GM18505 (cell line): ENCODE data around the gene CELSR1.
"Not testable (repeated sequence)": the region's sequence is repeated elsewhere in the genome, so short reads cannot be mapped to it uniquely, and the experiment has no call there.

Experiments
- ATAC-seq: cut with Tn5 transposase; IDR thresholded peaks from one replicate; pipeline ENCODE4 v1.9.1; 2021; ENCODE audit not compliant: unreplicated experiment
- POLR2A ChIP-seq: IDR thresholded peaks from 4 replicates; pipeline ENCODE4 v1.6.1; 2011; ENCODE audit warnings: borderline replicate concordance; ENCODE audit not compliant: insufficient read depth, insufficient read length; ENCODE audit errors: extremely low read depth

CELSR1 gene

GRCh38 chr22:46526244-46526839 lies 11.1 kb downstream of the CELSR1 start:
- no peak for ATAC-seq
- TF ChIP-seq POLR2A = no peak

GRCh38 chr22:46525389-46526243 lies 11.8 kb downstream of the CELSR1 start:
- TF ChIP-seq POLR2A = no peak
- no peak for ATAC-seq

GRCh38 chr22:46524203-46524740 lies 13.1 kb downstream of the CELSR1 start:
- no peak for TF ChIP-seq POLR2A

GRCh38 chr22:46522797-46523196 lies 14.6 kb downstream of the CELSR1 start:
- no peak for TF ChIP-seq POLR2A
- ATAC-seq = no peak

More at GRCh38 chr22:46524203-46524740, 13.1 kb downstream of the CELSR1 start:
- ATAC-seq = no peak

- no peak for TF ChIP-seq POLR2A
- no peak for ATAC-seq
Measured at GRCh38 chr22:46521994-46522393, 15.4 kb downstream of the CELSR1 start.

- TF ChIP-seq POLR2A = no peak
- ATAC-seq = no peak
Measured at GRCh38 chr22:46520880-46521279, 16.5 kb downstream of the CELSR1 start.

- TF ChIP-seq POLR2A = no peak
- ATAC-seq = no peak
Measured at GRCh38 chr22:46519377-46519776, 18.0 kb downstream of the CELSR1 start.

- no peak for ATAC-seq
- no peak for TF ChIP-seq POLR2A
Measured at GRCh38 chr22:46518542-46519325, 18.7 kb downstream of the CELSR1 start.

GRCh38 chr22:46518038-46518437 lies 19.4 kb downstream of the CELSR1 start:
- no peak for ATAC-seq
- no peak for TF ChIP-seq POLR2A

GRCh38 chr22:46517255-46517761 lies 20.1 kb downstream of the CELSR1 start:
- TF ChIP-seq POLR2A = no peak
- no peak for ATAC-seq

GRCh38 chr22:46516638-46517037 lies 20.8 kb downstream of the CELSR1 start:
- TF ChIP-seq POLR2A = no peak
- ATAC-seq = no peak

- ATAC-seq = not testable (repeated sequence)
Measured at GRCh38 chr22:46516112-46516487, 21.3 kb downstream of the CELSR1 start.
